ENCODE results near the gene PLA2G1B. TPM values are rescaled to one million over a fixed set of nuclear protein-coding genes. Genes with fewer than 3 reads are reported as not detected.

PLA2G1B gene
- total and polyA plus RNA-seq, 4 experiments from 2014 or later, result 0.99 TPM; not detected in 3

- Mint-ChIP-seq H3K4me3 (no peak overlapping the region), H3K27ac (no peak overlapping the region), H3K9me3 (no peaks in the 10 kb centered on the region), H3K4me1 (peaks cover 12 to 16% (median 14%) of the 10 kb centered on the region in 4 donors), H3K36me3 (no peaks in the 10 kb centered on the region), H3K27me3 (no peaks in the 10 kb centered on the region)
- Histone ChIP-seq H3K27me3 (ENCODE audit: insufficient read depth, low read length) (no peaks in the 10 kb centered on the region), H3K4me1 (ENCODE audit: insufficient read depth, low read length) (peaks cover 10% of the 10 kb centered on the region), H3K4me3 (ENCODE audit: low read length in 2 of 2) (no peak overlapping the region), H3K36me3 (ENCODE audit: insufficient read depth, low read length) (no peaks in the 10 kb centered on the region), H3K9me3 (ENCODE audit: control insufficient read depth in 1 of 2, low read length in 2 of 2) (no peaks in the 10 kb centered on the region), H3K27ac (ENCODE audit: low read depth, low read length) (no peak overlapping the region)
- ChIA-PET POLR2A (ENCODE audit: partially characterized antibody) (interaction anchor here (1.1 to 6.9 kb wide), 2 partner anchors 12 to 23 kb away, joined by 4 to 113 read pairs; partner anchors contain the start of genes RNU4-1, RNU4-2 and SIRT4), CTCF (ENCODE audit: partially characterized antibody) (interaction anchor here (5.7 kb wide), 1 partner anchor 11 kb away, joined by 69 read pairs; the partner anchor contains the start of gene SIRT4)
- no peak for DNase-seq
- intact Hi-C loops (cut with micrococcal nuclease), result no loop called here
These were observed 13.4 kb downstream of the PLA2G1B start for GRCh38 chr12:120314220-120314619.

DNA sequence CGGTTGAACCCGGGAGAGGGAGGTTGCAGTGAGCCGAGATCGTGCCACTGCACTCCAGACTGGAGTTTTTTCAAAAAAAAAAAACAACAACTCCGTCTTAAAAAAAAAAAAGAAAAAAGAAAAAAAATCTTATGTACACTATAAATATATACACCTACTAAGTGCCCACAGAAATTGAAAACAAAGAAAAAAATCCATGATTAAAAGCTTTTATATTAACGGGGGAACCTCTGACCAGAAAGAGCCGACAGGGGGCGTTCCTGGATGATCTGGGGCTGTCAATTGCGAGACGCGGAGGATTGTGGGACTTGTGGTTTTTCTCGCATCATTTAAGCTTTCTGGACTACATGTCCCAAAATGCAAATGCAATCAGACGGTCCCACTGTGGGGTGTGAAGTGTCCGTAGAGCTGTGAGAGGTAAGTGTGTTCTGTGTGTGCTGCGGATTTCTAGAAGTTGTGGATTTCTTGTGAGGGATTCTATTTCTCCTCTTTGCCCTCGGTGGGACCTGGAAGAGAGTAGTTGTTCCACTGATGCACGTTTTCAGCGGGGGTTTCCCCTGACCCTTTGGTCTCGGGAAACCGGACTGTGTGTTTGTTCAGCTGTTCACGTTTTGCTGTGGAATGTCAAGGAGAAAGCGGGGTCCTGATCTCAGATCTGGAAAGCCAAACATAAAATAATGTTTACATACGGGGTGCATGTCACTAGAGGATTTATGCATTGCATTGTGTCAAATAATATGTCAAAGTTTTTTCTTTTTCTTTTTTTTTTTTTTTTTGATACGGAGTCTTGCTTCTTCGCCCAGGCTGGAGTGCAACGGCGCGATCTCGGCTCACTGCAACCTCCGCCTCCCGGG lies 25.4 kb downstream of the PLA2G1B start, which contains the start of gene SIRT4:
TSS of gene SIRT4 (plus strand) at position 360 of the 854 bp plus-strand sequence. CDS start 1,241 bp downstream, outside the sequence.
- H3K4me1 ChIP-seq (ENCODE audit: insufficient read depth, low read length), result peaks cover 3% of the 10 kb centered on the region
- Mint-ChIP-seq H3K27me3 (no peaks in the 10 kb centered on the region), H3K4me3 (peak within 1 kb of the TSS; percentile 93 to 98 (median 96)), H3K27ac (peak within 1 kb of the TSS; percentile 77 to 95 (median 93)), H3K4me1 (peaks cover 6 to 10% (median 8%) of the 10 kb centered on the region in 4 donors), H3K9me3 (no peaks in the 10 kb centered on the region), H3K36me3 (peaks cover 0 to 2% of the 10 kb centered on the region in 2 donors)
- H3K9me3 ChIP-seq (ENCODE audit: control insufficient read depth in 1 of 2, low read length in 2 of 2), result no peaks in the 10 kb centered on the region
- peak; percentile 87 to 91 (median 88) for DNase-seq
- peak within 1 kb of the TSS; percentile 62 for H3K27ac ChIP-seq (ENCODE audit: low read depth, low read length)
- no peaks in the 10 kb centered on the region for H3K36me3 ChIP-seq (ENCODE audit: insufficient read depth, low read length)
- CTCF ChIA-PET (ENCODE audit: partially characterized antibody), result interaction anchor here (0.6 to 3.9 kb wide), 23 partner anchors 8 to 257 kb away, joined by 3 to 69 read pairs (median 4); partner anchors contain the start of genes RNU4-1, RNU4-2, RPLP0 and SRSF9
- POLR2A ChIA-PET (ENCODE audit: partially characterized antibody), result interaction anchor here (0.7 to 4.4 kb wide), 25 partner anchors 8 to 411 kb away, joined by 3 to 207 read pairs (median 4); partner anchors contain the start of genes COQ5, DYNLL1, PLA2G1B and POP5
- intact Hi-C loops (cut with micrococcal nuclease), result loop anchor here (1.0 kb wide), 2 partner anchors 9 to 15 kb away; partner anchors contain the start of gene RNU4-1
- H3K4me3 ChIP-seq (ENCODE audit: low read length in 2 of 2), result peak within 1 kb of the TSS; percentile 65 to 94
- no peaks in the 10 kb centered on the region for H3K27me3 ChIP-seq (ENCODE audit: insufficient read depth, low read length)

DNA sequence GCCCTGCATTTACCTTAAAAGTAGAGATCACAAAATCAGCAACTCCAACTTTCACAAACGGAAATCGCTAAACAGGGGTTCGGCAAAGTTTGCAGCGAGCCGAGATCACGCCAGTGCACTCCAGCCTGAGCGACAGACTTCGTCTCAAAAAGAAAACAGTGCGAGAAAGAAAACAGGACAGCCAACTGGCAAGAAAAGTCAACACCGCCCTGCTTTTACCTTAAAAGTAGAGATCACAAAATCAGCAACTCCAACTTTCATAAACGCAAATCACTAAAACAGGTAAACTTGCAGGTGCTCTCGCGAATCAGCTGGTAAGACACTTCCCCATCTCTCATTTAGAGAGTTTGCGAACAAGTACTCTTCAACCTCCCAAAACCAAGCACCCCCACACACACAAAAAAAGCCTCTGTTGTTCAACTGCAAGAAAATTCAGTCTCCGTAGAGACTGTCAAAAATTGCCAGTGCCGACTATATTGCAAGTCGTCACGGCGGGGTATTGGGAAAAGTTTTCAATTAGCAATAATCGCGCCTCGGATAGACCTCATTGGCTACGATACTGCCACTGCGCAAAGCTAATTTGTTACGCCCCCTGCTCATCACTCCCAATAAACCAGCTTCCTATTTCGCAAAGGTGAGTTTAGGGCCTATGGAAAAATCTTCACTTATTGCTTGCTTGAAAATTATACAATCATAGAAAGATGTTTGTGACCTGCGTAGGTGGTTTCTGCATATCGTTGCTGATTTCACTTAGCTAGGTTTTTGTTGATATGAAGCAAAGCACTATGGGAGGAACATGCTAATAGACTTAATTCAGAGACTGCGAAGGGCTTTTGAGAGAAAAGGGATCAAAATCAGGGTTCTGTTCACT lies 34.7 kb downstream of the PLA2G1B start, which contains the start of gene RNU4-1:
TSS of gene RNU4-1 (minus strand) at position 577 of the 871 bp plus-strand sequence.
- H3K36me3 ChIP-seq (ENCODE audit: insufficient read depth, low read length), result no peaks in the 10 kb centered on the region
- no peaks in the 10 kb centered on the region for H3K27me3 Mint-ChIP-seq
- H3K4me3 ChIP-seq (ENCODE audit: low read length in 2 of 2), result peak within 1 kb of the TSS; percentile 86 to 96
- ChIA-PET CTCF (ENCODE audit: partially characterized antibody) (interaction anchor here (0.7 to 5.8 kb wide), 10 partner anchors 9 to 145 kb away, joined by 3 to 44 read pairs (median 10); partner anchors contain the start of genes PXN, RPLP0 and SIRT4), POLR2A (ENCODE audit: partially characterized antibody) (interaction anchor here (0.8 to 6.0 kb wide), 31 partner anchors 10 to 1334 kb away, joined by 3 to 241 read pairs (median 11); partner anchors contain the start of genes BICDL1, COQ5, COX6A1 and DYNLL1)
- no peaks in the 10 kb centered on the region for H3K9me3 ChIP-seq (ENCODE audit: control insufficient read depth in 1 of 2, low read length in 2 of 2)
- H3K27ac Mint-ChIP-seq, result no peak within 1 kb of the TSS
- peak; percentile 87 to 93 (median 91) for DNase-seq
- peaks cover 6 to 13% (median 8%) of the 10 kb centered on the region in 4 donors for H3K4me1 Mint-ChIP-seq
- intact Hi-C loops (cut with micrococcal nuclease), result loop anchor here (1.0 to 5.0 kb wide), 6 partner anchors 9 to 1494 kb away; partner anchors contain the start of genes COX6A1, PXN, RPLP0 and SIRT4
- H3K9me3 Mint-ChIP-seq, result no peaks in the 10 kb centered on the region
- no peak within 1 kb of the TSS for H3K4me3 Mint-ChIP-seq
- no peaks in the 10 kb centered on the region for H3K27me3 ChIP-seq (ENCODE audit: insufficient read depth, low read length)
- H3K4me1 ChIP-seq (ENCODE audit: insufficient read depth, low read length), result peaks cover 18% of the 10 kb centered on the region
- H3K36me3 Mint-ChIP-seq, result no peaks in the 10 kb centered on the region
- H3K27ac ChIP-seq (ENCODE audit: low read depth, low read length), result peak within 1 kb of the TSS; percentile 99

DNA sequence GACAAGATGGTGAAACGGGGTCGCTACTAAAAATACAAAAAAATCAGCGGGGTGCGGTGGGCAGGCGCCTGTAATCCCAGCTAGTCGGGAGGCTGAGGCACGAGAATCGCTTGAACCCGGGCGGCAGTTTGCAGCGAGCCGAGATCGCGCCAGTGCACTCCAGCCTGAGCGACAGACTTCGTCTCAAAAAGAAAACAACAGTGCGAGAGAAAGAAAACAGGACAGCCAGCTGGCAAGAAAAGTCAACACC lies 35.2 kb downstream of the PLA2G1B start:
- peaks cover 6 to 13% (median 8%) of the 10 kb centered on the region in 4 donors for H3K4me1 Mint-ChIP-seq
- POLR2A ChIA-PET (ENCODE audit: partially characterized antibody), result interaction anchor here (0.9 to 6.0 kb wide), 31 partner anchors 9 to 1334 kb away, joined by 3 to 241 read pairs (median 11); partner anchors contain the start of genes BICDL1, COQ5, COX6A1 and DYNLL1
- Histone ChIP-seq H3K27ac (ENCODE audit: low read depth, low read length) (peak overlapping the region; percentile 99), H3K27me3 (ENCODE audit: insufficient read depth, low read length) (no peaks in the 10 kb centered on the region), H3K4me3 (ENCODE audit: low read length in 2 of 2) (peak overlapping the region; percentile 86 to 96), H3K9me3 (ENCODE audit: control insufficient read depth in 1 of 2, low read length in 2 of 2) (no peaks in the 10 kb centered on the region), H3K36me3 (ENCODE audit: insufficient read depth, low read length) (no peaks in the 10 kb centered on the region), H3K4me1 (ENCODE audit: insufficient read depth, low read length) (peaks cover 18% of the 10 kb centered on the region)
- H3K9me3 Mint-ChIP-seq, result no peaks in the 10 kb centered on the region
- no peaks in the 10 kb centered on the region for H3K27me3 Mint-ChIP-seq
- CTCF ChIA-PET (ENCODE audit: partially characterized antibody), result interaction anchor here (0.7 to 5.8 kb wide), 9 partner anchors 10 to 146 kb away, joined by 3 to 44 read pairs (median 5); partner anchors contain the start of genes PXN, RPLP0 and SIRT4
- H3K36me3 Mint-ChIP-seq, result no peaks in the 10 kb centered on the region
- H3K27ac Mint-ChIP-seq, result no peak overlapping the region
- DNase-seq, result no peak
- intact Hi-C loops (cut with micrococcal nuclease), result loop anchor here (1.0 to 5.0 kb wide), 3 partner anchors 25 to 1495 kb away; partner anchors contain the start of gene COX6A1
- no peak overlapping the region for H3K4me3 Mint-ChIP-seq

DNA sequence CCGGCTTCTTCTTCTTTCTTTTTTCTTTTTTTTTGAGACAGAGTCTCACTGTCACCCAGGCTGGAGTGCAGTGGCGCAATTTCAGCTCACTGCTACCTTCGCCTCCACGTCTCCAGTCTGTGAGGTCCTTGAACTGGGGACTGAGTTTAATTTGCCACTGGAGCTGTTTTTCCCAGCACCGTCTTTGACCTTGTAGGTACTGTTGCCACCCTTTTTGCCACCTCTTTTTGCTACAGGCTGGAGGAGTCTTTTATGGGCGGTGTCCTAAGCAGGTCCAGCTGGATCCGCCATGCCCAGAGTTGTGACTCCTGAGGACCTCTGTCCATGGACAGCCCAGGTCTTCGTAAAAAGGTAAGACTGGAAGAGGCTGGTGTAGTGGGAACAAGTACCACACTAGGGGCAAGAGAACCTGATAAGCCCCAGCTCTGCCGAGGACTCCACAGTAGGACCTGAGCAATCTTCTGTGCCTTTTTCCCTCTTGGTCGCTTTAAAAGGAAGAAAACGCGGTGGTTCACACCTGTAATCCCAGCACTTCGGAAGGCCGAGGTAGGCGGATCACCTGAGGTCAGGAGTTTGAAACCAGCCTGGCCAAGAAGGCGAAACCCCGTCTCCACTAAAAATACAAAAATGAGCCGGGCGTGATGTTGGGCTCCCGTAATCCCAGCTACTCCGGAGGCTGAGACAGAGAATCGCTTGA lies 36.8 kb downstream of the PLA2G1B start:
- H3K4me1 ChIP-seq (ENCODE audit: insufficient read depth, low read length), result peaks cover 18% of the 10 kb centered on the region
- peak; percentile 11 to 48 (median 25) for DNase-seq
- H3K9me3 ChIP-seq (ENCODE audit: control insufficient read depth in 1 of 2, low read length in 2 of 2), result no peaks in the 10 kb centered on the region
- H3K4me3 ChIP-seq (ENCODE audit: low read length in 2 of 2), result peak overlapping the region; percentile 33 to 55
- no peaks in the 10 kb centered on the region for H3K36me3 Mint-ChIP-seq
- H3K27ac ChIP-seq (ENCODE audit: low read depth, low read length), result peak overlapping the region; percentile 99
- ChIA-PET CTCF (ENCODE audit: partially characterized antibody) (interaction anchor here (0.7 to 5.8 kb wide), 9 partner anchors 12 to 146 kb away, joined by 3 to 44 read pairs (median 6); partner anchors contain the start of genes PXN, RPLP0 and SIRT4), POLR2A (ENCODE audit: partially characterized antibody) (interaction anchor here (0.8 to 6.0 kb wide), 46 partner anchors 8 to 1954 kb away, joined by 3 to 241 read pairs (median 6); partner anchors contain the start of genes BICDL1, COQ5, COX6A1 and DYNLL1)
- H3K27ac Mint-ChIP-seq, result peak overlapping the region in 2 of 7 donors; percentile 57 to 61
- no peaks in the 10 kb centered on the region for H3K9me3 Mint-ChIP-seq
- no peaks in the 10 kb centered on the region for H3K27me3 ChIP-seq (ENCODE audit: insufficient read depth, low read length)
- intact Hi-C loops (cut with micrococcal nuclease), result loop anchor here (1.0 to 5.0 kb wide), 5 partner anchors 38 to 1497 kb away; partner anchors contain the start of gene COX6A1
- H3K4me1 Mint-ChIP-seq, result peaks cover 6 to 13% (median 8%) of the 10 kb centered on the region in 4 donors
- H3K36me3 ChIP-seq (ENCODE audit: insufficient read depth, low read length), result no peaks in the 10 kb centered on the region
- H3K4me3 Mint-ChIP-seq, result peak overlapping the region in 3 of 8 donors; percentile 36 to 66 (median 62)
- no peaks in the 10 kb centered on the region for H3K27me3 Mint-ChIP-seq

GRCh38 chr12:120287491-120287890 lies 40.1 kb downstream of the PLA2G1B start:
- no peak overlapping the region for H3K27ac ChIP-seq (ENCODE audit: low read depth, low read length)
- no peaks in the 10 kb centered on the region for H3K27me3 ChIP-seq (ENCODE audit: insufficient read depth, low read length)
- no peaks in the 10 kb centered on the region for H3K9me3 ChIP-seq (ENCODE audit: control insufficient read depth in 1 of 2, low read length in 2 of 2)
- POLR2A ChIA-PET (ENCODE audit: partially characterized antibody), result interaction anchor here (1.0 to 1.4 kb wide), 2 partner anchors 57 to 87 kb away, joined by 4 to 5 read pairs; partner anchors contain the start of gene RPLP0
- no peak overlapping the region for H3K4me3 Mint-ChIP-seq
- no peaks in the 10 kb centered on the region for H3K36me3 Mint-ChIP-seq
- DNase-seq, result no peak
- H3K27ac Mint-ChIP-seq, result no peak overlapping the region
- H3K4me3 ChIP-seq (ENCODE audit: low read length in 2 of 2), result no peak overlapping the region
- peaks cover 12% of the 10 kb centered on the region for H3K4me1 ChIP-seq (ENCODE audit: insufficient read depth, low read length)
- no peaks in the 10 kb centered on the region for H3K27me3 Mint-ChIP-seq
- CTCF ChIA-PET (ENCODE audit: partially characterized antibody), result interaction anchor here (0.5 to 2.7 kb wide), 4 partner anchors 15 to 86 kb away, joined by 3 to 9 read pairs (median 5); partner anchors contain the start of gene SIRT4
- H3K9me3 Mint-ChIP-seq, result no peaks in the 10 kb centered on the region
- no peaks in the 10 kb centered on the region for H3K36me3 ChIP-seq (ENCODE audit: insufficient read depth, low read length)
- H3K4me1 Mint-ChIP-seq, result peaks cover 6 to 15% (median 8%) of the 10 kb centered on the region in 4 donors
- intact Hi-C loops (cut with micrococcal nuclease), result no loop called here

Data from CD4-positive, alpha-beta memory T cell (primary cell).